CMK (cell line): ENCODE results near the gene BICRAL.
"Not testable (repeated sequence)": the region's sequence is repeated elsewhere in the genome, so short reads cannot be mapped to it uniquely, and the experiment has no call there.

ENCODE experiments used
- DNase-seq: peaks from one replicate; pipeline ENCODE4 v3.0.0-alpha.2; 2010; ENCODE audit warnings: low read depth

Gene BICRAL

DNA sequence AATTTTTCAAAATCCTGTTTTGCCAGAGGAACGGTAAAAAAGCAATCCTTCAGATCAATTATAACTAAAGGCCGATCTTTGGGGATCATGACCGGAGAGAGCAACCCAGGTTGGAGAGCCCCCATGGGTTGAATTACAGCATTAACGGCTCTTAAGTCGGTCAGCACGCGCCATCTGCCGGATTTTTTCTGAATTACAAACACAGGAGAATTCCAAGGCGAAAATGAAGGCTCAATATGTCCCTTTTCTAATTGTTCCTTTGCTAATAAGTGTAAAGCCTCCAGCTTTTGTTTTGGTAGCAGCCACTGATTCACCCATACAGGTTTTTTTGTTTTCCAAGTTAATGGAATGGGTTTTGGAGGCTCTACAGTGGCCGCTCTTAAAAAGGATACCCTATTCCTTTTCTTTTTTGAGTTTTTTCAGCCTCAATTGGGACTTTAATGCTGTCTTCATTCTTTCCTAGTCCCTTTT is 117.1 kb downstream of the BICRAL start:
- DNase-seq, result peak; percentile 43

DNA sequence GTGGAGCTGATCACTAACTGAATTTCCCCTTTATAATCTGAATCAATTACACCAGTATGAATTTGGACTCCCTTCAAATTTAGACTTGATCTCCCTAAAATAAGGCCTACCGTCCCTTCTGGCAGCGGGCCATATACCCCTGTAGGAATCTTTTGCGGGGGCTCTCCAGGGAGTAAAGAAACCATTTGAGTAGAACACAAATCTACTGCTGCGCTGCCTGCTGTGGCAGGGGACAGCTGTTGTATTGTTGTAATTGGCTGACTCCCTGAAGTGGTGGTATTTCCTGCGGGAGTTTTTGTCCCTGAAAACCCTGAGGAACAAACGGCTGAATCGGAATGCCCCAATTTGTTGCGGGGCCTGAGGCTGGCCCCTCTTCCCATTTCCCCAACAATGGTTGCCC is 118.0 kb downstream of the BICRAL start:
- DNase-seq, result no peak

DNA sequence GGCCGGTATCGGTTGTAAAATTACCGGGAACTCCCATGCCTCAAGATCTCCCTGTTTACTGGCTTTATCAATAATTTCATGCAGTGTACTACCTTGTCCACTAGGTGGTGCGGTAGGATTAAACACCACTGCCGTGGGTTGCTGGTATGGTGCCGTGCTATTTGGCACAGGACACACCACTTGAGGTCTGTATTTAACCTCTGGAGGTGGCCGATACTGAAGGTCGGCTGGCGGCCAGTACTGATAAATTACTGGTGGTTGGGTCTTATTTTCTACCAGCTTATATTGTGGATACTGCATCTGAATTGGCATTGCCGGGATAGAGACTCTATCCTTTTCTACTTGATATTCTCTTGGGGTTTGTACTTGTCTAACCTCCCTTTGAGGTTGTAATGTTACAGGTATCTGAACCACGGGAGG is 119.7 kb downstream of the BICRAL start:
- DNase-seq, result peak; percentile 68

DNA sequence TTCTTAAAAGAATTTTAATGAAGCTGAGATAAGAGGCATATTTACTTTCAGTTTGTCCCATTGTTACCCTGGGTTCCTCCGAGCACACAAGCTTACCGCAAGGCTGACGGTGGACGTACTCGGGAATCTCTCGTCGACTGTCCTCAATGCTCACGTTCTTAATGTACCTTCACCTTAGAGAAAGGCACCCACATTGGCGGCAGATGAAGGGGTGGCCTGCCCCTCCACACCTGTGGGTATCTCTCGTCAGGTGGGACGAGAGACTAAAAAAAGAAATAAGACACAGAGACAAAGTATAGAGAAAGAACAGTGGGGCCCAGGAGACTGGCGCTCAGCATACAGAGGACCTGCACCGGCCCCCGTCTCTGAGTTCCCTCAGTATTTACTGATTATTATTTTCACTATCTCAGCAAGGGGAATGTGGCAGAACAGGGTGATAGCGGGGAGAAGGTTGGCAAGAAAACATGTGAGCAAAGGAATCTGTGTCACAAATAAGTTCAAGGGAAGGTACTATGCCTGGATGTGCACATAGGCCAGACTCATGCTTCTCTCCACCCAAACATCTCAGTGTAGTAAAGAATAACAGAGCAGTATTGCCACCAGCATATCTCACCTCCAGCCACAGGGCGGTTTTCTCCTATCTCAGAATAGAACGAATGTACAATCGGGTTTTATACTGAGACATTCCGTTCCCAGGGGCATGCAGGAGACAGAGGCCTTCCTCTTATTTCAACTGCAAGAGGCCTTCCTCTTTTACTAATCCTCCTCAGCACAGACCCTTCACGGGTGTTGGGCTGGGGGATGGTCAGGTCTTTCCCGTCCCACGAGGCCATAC is 120.8 kb downstream of the BICRAL start:
- DNase-seq, result not testable (repeated sequence)

DNA sequence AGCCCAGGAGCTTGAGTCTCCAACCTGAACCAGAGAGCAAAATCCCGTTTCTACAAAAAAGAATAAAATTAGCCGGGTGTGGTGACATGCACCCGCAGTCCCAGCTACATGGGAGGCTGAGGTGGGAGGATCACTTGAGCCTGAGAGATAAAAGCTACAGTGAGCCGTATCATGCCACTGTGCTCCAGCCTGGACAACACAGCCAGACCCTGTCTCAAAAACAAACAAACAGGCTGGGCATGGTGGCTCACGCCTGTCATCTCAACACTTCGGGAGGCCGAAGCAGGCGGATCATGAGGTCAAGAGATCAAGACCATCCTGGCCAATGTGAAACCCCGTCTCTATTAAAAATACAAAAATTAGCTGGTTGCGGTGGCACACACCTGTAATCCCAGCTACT is 122.6 kb downstream of the BICRAL start:
- DNase-seq, result no peak

DNA sequence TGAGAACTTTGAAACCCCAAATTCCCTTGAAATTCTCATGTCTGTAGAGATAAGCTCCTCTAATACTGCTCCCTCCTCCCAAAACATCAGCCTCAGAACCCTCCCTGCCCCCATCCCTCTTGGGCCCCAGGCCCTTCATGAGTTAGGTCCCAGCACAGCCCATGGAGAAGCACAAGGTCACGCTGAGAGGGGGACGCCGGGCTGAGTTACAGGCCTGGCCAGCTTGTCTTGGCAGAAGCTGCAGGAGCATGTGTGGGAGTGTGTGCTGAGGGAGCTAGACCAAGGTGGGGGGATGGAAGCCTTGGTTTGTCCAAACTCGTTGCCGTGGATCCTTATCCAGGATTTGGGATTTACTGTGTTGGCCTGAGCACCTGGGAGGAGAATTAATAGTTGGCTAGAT is 125.5 kb downstream of the BICRAL start:
- DNase-seq, result no peak

DNA sequence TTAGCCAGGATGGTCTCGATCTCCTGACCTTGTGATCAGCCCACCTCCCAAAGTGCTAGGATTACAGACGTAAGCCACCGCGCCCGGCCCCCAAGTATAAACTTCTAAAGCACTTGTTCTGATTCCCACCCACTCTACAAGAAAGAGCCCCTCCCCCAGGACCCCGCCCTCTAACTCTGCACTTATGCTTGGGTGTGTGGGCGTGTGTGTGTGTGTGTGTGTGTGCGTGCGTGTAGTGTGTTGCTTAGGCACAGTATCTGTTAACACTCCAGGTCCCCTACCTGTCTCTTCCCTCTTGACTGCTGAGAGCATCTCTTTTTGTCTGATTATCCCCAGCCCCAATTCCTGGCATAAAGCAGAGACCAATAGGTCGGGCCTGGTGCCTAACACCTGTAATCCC is 128.0 kb downstream of the BICRAL start:
- no peak for DNase-seq

DNA sequence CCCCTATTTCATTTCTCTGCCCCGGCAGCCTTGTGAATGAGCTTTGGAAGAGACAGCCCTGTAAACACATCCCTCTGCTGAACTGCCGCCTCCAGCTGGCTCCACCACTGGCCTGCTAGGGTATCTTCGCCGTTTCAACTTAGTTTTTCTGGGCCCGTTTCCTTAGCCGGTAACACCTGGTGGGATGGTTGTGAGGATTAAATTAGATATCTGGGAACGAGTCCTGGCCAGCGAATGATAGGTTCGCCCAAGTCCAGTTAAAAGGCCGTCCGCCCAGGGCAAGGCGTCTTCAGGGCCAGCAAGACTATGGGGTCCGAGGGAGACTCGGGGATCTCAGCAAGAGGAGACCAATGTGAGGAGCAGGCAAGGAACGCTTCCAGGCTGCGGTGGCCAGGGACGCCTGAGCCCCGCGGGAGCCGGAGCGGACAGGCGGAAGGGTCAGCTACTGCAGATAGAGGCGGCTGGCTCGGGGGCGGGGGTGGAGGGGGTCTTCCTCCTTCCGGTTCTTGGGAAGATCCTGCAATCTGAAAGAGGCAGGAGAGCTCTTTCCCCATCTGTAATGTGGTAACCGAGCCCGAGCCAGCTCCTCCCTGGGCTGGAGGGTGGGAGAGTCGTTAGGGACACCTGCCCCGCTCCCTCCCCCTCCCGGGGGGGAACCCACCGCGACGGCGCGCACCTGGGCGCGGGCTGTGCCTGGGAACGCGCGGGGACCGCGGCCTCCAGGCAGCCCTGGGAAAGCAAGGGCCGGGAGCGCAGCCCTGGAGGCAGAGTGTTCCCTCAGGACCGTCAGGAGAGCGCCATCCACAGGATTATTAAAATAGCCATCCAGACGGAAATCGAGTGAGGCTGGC is 129.5 kb downstream of the BICRAL start:
- no peak for DNase-seq

DNA sequence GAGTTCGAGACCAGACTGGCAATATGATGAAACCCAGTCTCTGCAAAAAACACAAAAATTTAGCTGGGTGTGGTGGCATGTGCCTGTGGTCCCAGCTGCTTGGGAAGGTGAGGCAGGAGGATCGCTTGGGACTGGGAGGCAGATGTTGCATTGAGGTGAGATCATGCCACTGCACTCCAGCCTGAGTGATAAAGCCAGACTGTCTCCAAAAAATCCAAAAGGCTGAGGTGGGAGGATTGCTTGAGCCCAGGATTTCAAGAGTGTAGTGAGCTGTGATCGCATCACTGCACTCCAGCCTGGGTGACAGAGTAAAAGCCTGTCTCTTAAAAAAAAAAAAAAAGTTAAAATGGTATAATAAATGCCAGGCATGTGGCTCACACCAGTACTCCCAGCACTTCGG is 132.7 kb downstream of the BICRAL start:
- DNase-seq, result no peak

DNA sequence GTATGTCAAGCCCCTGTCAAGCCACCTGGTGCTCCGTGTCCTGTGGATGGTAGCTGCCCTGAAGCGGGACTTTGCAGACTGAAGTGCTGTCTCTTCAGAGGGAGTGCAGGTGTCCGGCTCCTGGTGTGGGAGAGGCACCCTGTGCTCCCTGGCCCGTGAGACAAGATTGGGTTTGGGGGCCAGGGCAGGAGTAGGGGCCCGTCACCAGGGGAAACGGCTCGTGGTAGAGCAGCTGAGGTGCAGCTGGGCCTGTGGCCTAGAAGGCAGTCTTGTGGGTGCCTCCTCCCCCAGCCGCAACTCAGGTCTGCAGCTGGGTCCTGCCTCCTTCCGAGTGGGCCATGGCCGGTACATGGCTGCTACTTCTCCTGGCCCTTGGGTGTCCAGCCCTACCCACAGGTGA is 133.9 kb downstream of the BICRAL start, which contains the start of gene PTCRA:
Gene PTCRA (plus strand): TSS at position 322 of the 400 bp plus-strand sequence. CDS start 17 bp downstream, at position 339.
- DNase-seq, result no peak

DNA sequence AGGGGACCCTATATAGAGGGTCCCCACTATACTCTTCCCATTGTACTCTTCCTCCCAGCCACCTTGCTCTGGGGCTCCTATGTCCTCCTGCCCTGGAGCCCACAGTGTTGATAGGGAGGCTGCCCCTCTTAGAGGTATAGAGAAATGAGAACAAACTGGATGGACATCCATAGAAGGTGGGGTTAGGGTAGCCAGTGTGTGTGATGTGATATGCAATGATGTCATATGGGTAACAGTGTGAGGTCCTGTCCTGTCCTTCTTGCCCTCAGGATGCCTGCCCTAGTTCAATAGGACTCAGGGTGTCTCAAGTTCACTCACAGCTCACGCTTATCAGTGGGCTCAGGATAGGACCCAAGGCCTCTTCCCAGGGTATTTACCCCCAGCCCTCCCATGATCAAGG is 134.4 kb downstream of the BICRAL start:
- DNase-seq, result no peak
